HG03064 (cell line): ENCODE results near the gene IQSEC1.

ENCODE experiments used
- ATAC-seq: cut with Tn5 transposase; IDR thresholded peaks from one replicate; pipeline ENCODE4 v1.9.1; 2021; ENCODE audit warnings: low read depth; ENCODE audit not compliant: unreplicated experiment

IQSEC1 gene

GRCh38 chr3:13108861-13109260 is 35.6 kb upstream of the IQSEC1 start:
- no peak for ATAC-seq

GRCh38 chr3:13107661-13108060 is 34.4 kb upstream of the IQSEC1 start:
- no peak for ATAC-seq

GRCh38 chr3:13106308-13107001 is 33.2 kb upstream of the IQSEC1 start:
- no peak for ATAC-seq

GRCh38 chr3:13105896-13106250 is 32.6 kb upstream of the IQSEC1 start:
- ATAC-seq = no peak

- ATAC-seq = no peak
Measured at GRCh38 chr3:13105181-13105895, 32.1 kb upstream of the IQSEC1 start.

- ATAC-seq = no peak
Measured at GRCh38 chr3:13104511-13104910, 31.3 kb upstream of the IQSEC1 start.

- ATAC-seq = no peak
Measured at GRCh38 chr3:13103416-13104058, 30.3 kb upstream of the IQSEC1 start.

- no peak for ATAC-seq
Measured at GRCh38 chr3:13102386-13103345, 29.4 kb upstream of the IQSEC1 start.

- ATAC-seq = no peak
Measured at GRCh38 chr3:13099707-13100106, 26.5 kb upstream of the IQSEC1 start.

GRCh38 chr3:13098192-13098988 is 25.2 kb upstream of the IQSEC1 start:
- no peak for ATAC-seq

GRCh38 chr3:13096356-13096755 is 23.1 kb upstream of the IQSEC1 start:
- ATAC-seq = no peak

GRCh38 chr3:13095408-13095937 is 22.2 kb upstream of the IQSEC1 start:
- no peak for ATAC-seq

GRCh38 chr3:13093687-13094086 is 20.5 kb upstream of the IQSEC1 start:
- no peak for ATAC-seq

GRCh38 chr3:13092621-13093617 is 19.7 kb upstream of the IQSEC1 start:
- ATAC-seq = no peak

GRCh38 chr3:13091898-13092611 is 18.8 kb upstream of the IQSEC1 start:
- peak; percentile 50 for ATAC-seq

GRCh38 chr3:13088028-13089006 is 15.1 kb upstream of the IQSEC1 start:
- peak; percentile 43 for ATAC-seq
